OCI-LY1 (cell line): ENCODE data around the gene SOX18.

Experiments
- EZH2 ChIP-seq: fragments of 200-600 bp; sonication (generic), shearing (Covaris generic); IDR thresholded peaks from 2 replicates; pipeline ENCODE4 v1.8.0; 2017; ENCODE audit warnings: borderline replicate concordance, mixed run types, mild to moderate bottlenecking, antibody characterized with exemption, low read length, moderate library complexity, mixed read lengths
- TF ChIP-seq, protein P1 (sequence below): fragments of 200-600 bp; sonication (generic), shearing (Covaris generic); IDR thresholded peaks from 2 replicates; pipeline ENCODE4 v1.5.1; 2017; ENCODE audit warnings: mild to moderate bottlenecking, antibody characterized with exemption, low read length, moderate library complexity, mixed read lengths

DNA sequence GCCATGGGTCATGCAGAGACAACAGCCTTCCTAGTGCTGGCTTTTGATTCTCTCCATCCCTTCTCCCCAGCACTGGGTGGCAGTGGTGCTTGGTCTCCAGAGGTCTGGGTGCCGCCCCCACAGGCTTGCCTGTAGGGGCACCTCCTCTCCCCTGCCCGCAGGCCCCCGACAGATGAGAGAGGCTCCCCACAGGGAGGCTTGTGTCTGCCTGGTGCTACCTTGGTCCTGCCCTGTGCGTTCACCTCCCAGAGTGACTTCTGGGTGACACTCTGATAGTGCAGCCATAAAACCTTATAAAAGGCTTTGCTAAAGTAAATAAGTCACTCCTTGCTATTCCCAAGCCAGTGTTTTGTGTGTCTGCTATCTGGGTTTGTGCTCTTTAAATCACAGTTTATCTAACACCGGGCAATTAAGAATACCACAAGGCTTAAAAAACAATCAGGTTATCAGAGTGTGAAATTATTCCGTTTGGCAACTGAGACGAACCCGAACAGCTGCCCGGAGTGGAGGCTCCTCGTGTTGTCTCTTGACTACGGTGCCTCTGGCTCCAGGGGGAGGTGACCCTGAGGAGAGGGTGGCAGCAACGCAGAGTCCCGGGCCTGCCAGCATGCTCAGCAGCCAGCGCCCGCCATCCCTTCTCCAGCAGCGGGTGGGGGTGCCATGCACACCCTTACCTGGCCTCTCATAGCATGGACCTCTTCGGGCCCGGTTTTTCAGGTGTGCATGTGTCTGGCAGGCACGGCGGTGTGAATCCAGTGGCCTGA lies 18.9 kb downstream of the SOX18 start:
- TF ChIP-seq, protein P1, sequence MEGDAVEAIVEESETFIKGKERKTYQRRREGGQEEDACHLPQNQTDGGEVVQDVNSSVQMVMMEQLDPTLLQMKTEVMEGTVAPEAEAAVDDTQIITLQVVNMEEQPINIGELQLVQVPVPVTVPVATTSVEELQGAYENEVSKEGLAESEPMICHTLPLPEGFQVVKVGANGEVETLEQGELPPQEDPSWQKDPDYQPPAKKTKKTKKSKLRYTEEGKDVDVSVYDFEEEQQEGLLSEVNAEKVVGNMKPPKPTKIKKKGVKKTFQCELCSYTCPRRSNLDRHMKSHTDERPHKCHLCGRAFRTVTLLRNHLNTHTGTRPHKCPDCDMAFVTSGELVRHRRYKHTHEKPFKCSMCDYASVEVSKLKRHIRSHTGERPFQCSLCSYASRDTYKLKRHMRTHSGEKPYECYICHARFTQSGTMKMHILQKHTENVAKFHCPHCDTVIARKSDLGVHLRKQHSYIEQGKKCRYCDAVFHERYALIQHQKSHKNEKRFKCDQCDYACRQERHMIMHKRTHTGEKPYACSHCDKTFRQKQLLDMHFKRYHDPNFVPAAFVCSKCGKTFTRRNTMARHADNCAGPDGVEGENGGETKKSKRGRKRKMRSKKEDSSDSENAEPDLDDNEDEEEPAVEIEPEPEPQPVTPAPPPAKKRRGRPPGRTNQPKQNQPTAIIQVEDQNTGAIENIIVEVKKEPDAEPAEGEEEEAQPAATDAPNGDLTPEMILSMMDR, result no peak
- no peak for TF ChIP-seq EZH2
